GM23338 (cell line): Measurements from ENCODE around the gene CBARP. TPM values are rescaled to one million over a fixed set of nuclear protein-coding genes. Genes with fewer than 3 reads are reported as not detected.

Experiments
- ATAC-seq: fragments of 200-7000 bp; cut with Tn5 transposase; 3 replicates; pipeline ENCODE4 v1.9.1; 2020
- DNase-seq: peaks from one replicate; pipeline ENCODE4 v3.0.0-alpha.2; 2015; ENCODE audit warnings: low spot score
- H2AFZ ChIP-seq: fragments of 200-600 bp; sonication (generic); 2 replicates; pipeline ENCODE4 v1.8.0; 2016; ENCODE audit warnings: antibody characterized with exemption, mild to moderate bottlenecking, moderate library complexity
- H3F3A ChIP-seq: fragments of 200-600 bp; sonication (generic); replicated peaks from 2 replicates; pipeline ENCODE4 v1.8.0; 2017; ENCODE audit warnings: antibody characterized with exemption, mixed run types, low read depth
- H3K27ac ChIP-seq: fragments of 200-600 bp; sonication (generic); 2 replicates; pipeline ENCODE4 v1.6.1; 2016; ENCODE audit warnings: low read depth
- H3K27me3 ChIP-seq: fragments of 200-600 bp; sonication (generic); 2 replicates; pipeline ENCODE4 v1.8.0; 2016; ENCODE audit warnings: mild to moderate bottlenecking, mixed run types, moderate library complexity; ENCODE audit not compliant: insufficient read depth
- H3K36me3 ChIP-seq: fragments of 200-600 bp; sonication (generic); 2 replicates; pipeline ENCODE4 v1.8.0; 2016; ENCODE audit warnings: mild to moderate bottlenecking; ENCODE audit not compliant: insufficient read depth
- H3K4me1 ChIP-seq: fragments of 200-600 bp; sonication (generic); 2 replicates; pipeline ENCODE4 v1.8.0; 2016; ENCODE audit warnings: mild to moderate bottlenecking, moderate library complexity; ENCODE audit not compliant: insufficient read depth
- H3K4me2 ChIP-seq: fragments of 200-600 bp; sonication (generic); 2 replicates; pipeline ENCODE4 v1.7.1; 2017; ENCODE audit warnings: mixed run types
- H3K4me3 ChIP-seq: fragments of 200-600 bp; sonication (generic); 2 replicates; pipeline ENCODE4 v1.6.1; 2016; ENCODE audit warnings: mixed run types
- H3K79me2 ChIP-seq: fragments of 200-600 bp; sonication (generic); replicated peaks from 2 replicates; pipeline ENCODE4 v1.8.0; 2017; ENCODE audit warnings: mild to moderate bottlenecking; ENCODE audit not compliant: insufficient read depth
- H3K9me2 ChIP-seq: fragments of 200-600 bp; sonication (generic); 2 replicates; pipeline ENCODE4 v1.8.0; 2017; ENCODE audit not compliant: insufficient read depth
- H4K20me1 ChIP-seq: fragments of 200-600 bp; sonication (generic); replicated peaks from 2 replicates; pipeline ENCODE4 v1.8.0; 2017; ENCODE audit warnings: mild to moderate bottlenecking; ENCODE audit not compliant: insufficient read depth
- H3K27ac Mint-ChIP-seq: 2 replicates; pipeline ENCODE4 v1.8.0; 2020; ENCODE audit warnings: inconsistent platforms, mild to moderate bottlenecking, moderate library complexity, mixed read lengths
- H3K27me3 Mint-ChIP-seq: 3 replicates; pipeline ENCODE4 v1.8.0; 2022; ENCODE audit warnings: low read depth, mild to moderate bottlenecking, moderate library complexity, mixed read lengths, inconsistent platforms; ENCODE audit not compliant: insufficient read depth, poor library complexity
- H3K36me3 Mint-ChIP-seq: 3 replicates; pipeline ENCODE4 v1.8.0; 2021; ENCODE audit warnings: low read depth, mild to moderate bottlenecking, inconsistent platforms, moderate library complexity, mixed read lengths
- H3K4me1 Mint-ChIP-seq: 3 replicates; pipeline ENCODE4 v1.8.0; 2020; ENCODE audit warnings: mild to moderate bottlenecking, inconsistent platforms, mixed read lengths
- H3K4me3 Mint-ChIP-seq: 3 replicates; pipeline ENCODE4 v1.8.0; 2021; ENCODE audit warnings: moderate library complexity, mild to moderate bottlenecking, inconsistent platforms, mixed read lengths
- H3K9me3 Mint-ChIP-seq: 3 replicates; pipeline ENCODE4 v1.8.0; 2020; ENCODE audit warnings: moderate library complexity, mild to moderate bottlenecking, inconsistent platforms, mixed read lengths
- CREB1 ChIP-seq: fragments of 250-450 bp; sonication (Bioruptor Pico); IDR thresholded peaks from 2 replicates; pipeline ENCODE4 v1.5.0; 2020; ENCODE audit warnings: low read depth, mild to moderate bottlenecking, moderate library complexity
- CTCF ChIP-seq, 2 experiments: fragments of 200-600 bp in 1 of 2; sonication (generic) in 1 of 2; conservative IDR thresholded peaks; 2 replicates each; pipeline versions ENCODE4 v1.5.1 to v1.6.1; 2016 to 2017; ENCODE audit warnings: antibody characterized with exemption in 2 of 2, low read depth in 2 of 2, mild to moderate bottlenecking in 2 of 2, moderate library complexity in 1 of 2
- ETS1 ChIP-seq: IDR thresholded peaks from 2 replicates; pipeline ENCODE4 v1.6.1; 2016; ENCODE audit warnings: antibody characterized with exemption
- EZH2 ChIP-seq: fragments of 200-600 bp; sonication (generic); IDR thresholded peaks from one replicate; pipeline ENCODE4 v1.8.0; 2017; ENCODE audit warnings: antibody characterized with exemption, mild to moderate bottlenecking, low read depth; ENCODE audit not compliant: unreplicated experiment
- EZH2phosphoT487 ChIP-seq: fragments of 200-600 bp; sonication (generic); IDR thresholded peaks from one replicate; pipeline ENCODE4 v1.8.1; 2018; ENCODE audit warnings: antibody characterized with exemption; ENCODE audit not compliant: unreplicated experiment
- JUNB ChIP-seq: IDR thresholded peaks from one replicate; pipeline ENCODE4 v1.6.1; 2016; ENCODE audit warnings: antibody characterized with exemption; ENCODE audit not compliant: unreplicated experiment
- NANOG ChIP-seq: IDR thresholded peaks from 2 replicates; pipeline ENCODE4 v1.6.1; 2016; ENCODE audit warnings: antibody characterized with exemption, borderline replicate concordance
- POLR2AphosphoS5 ChIP-seq: IDR thresholded peaks from 2 replicates; pipeline ENCODE4 v1.6.1; 2016; ENCODE audit warnings: antibody characterized with exemption, low read depth
- STAT1 ChIP-seq: IDR thresholded peaks from one replicate; pipeline ENCODE4 v1.6.1; 2016; ENCODE audit warnings: antibody characterized with exemption; ENCODE audit not compliant: unreplicated experiment
- ZNF114 ChIP-seq: fragments of 250-450 bp; sonication (Bioruptor Pico); IDR thresholded peaks from 2 replicates; pipeline ENCODE4 v1.5.0; 2020; ENCODE audit warnings: mild to moderate bottlenecking, moderate library complexity
- ZNF331 ChIP-seq: fragments of 250-450 bp; sonication (Bioruptor Pico); IDR thresholded peaks from 2 replicates; pipeline ENCODE4 v1.5.0; 2020; ENCODE audit warnings: low read depth, mild to moderate bottlenecking, moderate library complexity
- ZNF462 ChIP-seq: fragments of 250-450 bp; sonication (Bioruptor Pico); IDR thresholded peaks from 2 replicates; pipeline ENCODE4 v1.5.0; 2020; ENCODE audit warnings: mild to moderate bottlenecking, moderate library complexity
- polyA plus RNA-seq: library from polyadenylated mRNA; unstranded; fragments of >200 nt; fragmentation: Nextera tagmentation; extraction: Ambion mirVana; gene quantifications from 2 replicates; pipeline ENCODE4 v1.2.1, GENCODE V29; 2016
- total RNA-seq: library from RNA; depleted of rRNA; stranded (reverse); fragments of >200 nt; shearing (Covaris generic); gene quantifications from 2 replicates; pipeline ENCODE4 v1.2.3, GENCODE V29; 2014

CBARP gene
- total and polyA plus RNA-seq, 2 experiments from 2014 or later: 2.0 to 14.1 TPM

- peak overlapping the region; percentile 26; the same call in 1 of the 2 replicates for H3K27ac ChIP-seq
These were observed 5.1 kb downstream of the CBARP start for GRCh38 chr19:1232652-1233072.

More at GRCh38 chr19:1232652-1233072, 5.1 kb downstream of the CBARP start:
- peak overlapping the region; percentile 62; the same call in 1 of the 2 replicates for H3K27ac Mint-ChIP-seq
- H3K36me3 ChIP-seq: no peaks in the 10 kb centered on the region
- H3K9me2 ChIP-seq: no peaks in the 10 kb centered on the region
- ATAC-seq: no peak
- H3K79me2 ChIP-seq: no peaks in the 10 kb centered on the region
- H3K4me1 Mint-ChIP-seq: no peaks in the 10 kb centered on the region
- peaks cover 8% of the 10 kb centered on the region for H3K36me3 Mint-ChIP-seq
- DNase-seq: no peak
- H2AFZ ChIP-seq: no peak overlapping the region
- H3K27me3 ChIP-seq: no peaks in the 10 kb centered on the region
- TF ChIP-seq ZNF331 (CRISPR knock-in tag) (no peak), NANOG (no peak), EZH2 (no peak), POLR2AphosphoS5 (no peak), ZNF462 (CRISPR knock-in tag) (no peak), CREB1 (CRISPR knock-in tag) (no peak), ETS1 (no peak), CTCF (conservative IDR thresholded peaks at IDR 0.05; ENCODE audit: low read depth in 2 of 2) (no peak), STAT1 (no peak), EZH2phosphoT487 (no peak), JUNB (no peak), ZNF114 (CRISPR knock-in tag) (no peak)
- peaks cover 4% of the 10 kb centered on the region for H4K20me1 ChIP-seq
- no peaks in the 10 kb centered on the region for H3K4me1 ChIP-seq
- 0 out of 2 replicates have a peak, but pooled peaks cover 14% of the 10 kb centered on the region for H3F3A ChIP-seq
- H3K27me3 Mint-ChIP-seq: no peaks in the 10 kb centered on the region
- H3K4me3 ChIP-seq: no peak overlapping the region
- no peak overlapping the region for H3K4me2 ChIP-seq
- H3K4me3 Mint-ChIP-seq: no peak overlapping the region
- H3K9me3 Mint-ChIP-seq: no peaks in the 10 kb centered on the region
